DND-41 (cell line): ENCODE data around the gene FBLIM1.

Experiments
- ATAC-seq: fragments of 200-7000 bp; cut with Tn5 transposase; 3 replicates; pipeline ENCODE4 v1.9.1; 2021; ENCODE audit warnings: low read depth; ENCODE audit not compliant: insufficient read depth
- DNase-seq: peaks from one replicate; pipeline ENCODE4 v3.0.0-alpha.2; 2020
- H2AFZ ChIP-seq: 2 replicates; pipeline ENCODE4 v1.6.0; 2012; ENCODE audit warnings: low read depth, low read length
- H3K27ac ChIP-seq: 2 replicates; pipeline ENCODE4 v1.5.1; 2012; ENCODE audit warnings: low read length, inconsistent platforms
- H3K27me3 ChIP-seq: fragments of 200-600 bp; sonication (generic); 2 replicates; pipeline ENCODE4 v1.6.0; 2012; ENCODE audit warnings: low read length, mild to moderate bottlenecking, inconsistent platforms; ENCODE audit not compliant: insufficient read depth, poor library complexity
- H3K36me3 ChIP-seq: 2 replicates; pipeline ENCODE4 v1.5.1; 2012; ENCODE audit warnings: low read length, inconsistent platforms; ENCODE audit not compliant: insufficient read depth
- H3K4me1 ChIP-seq: 2 replicates; pipeline ENCODE4 v1.5.1; 2012; ENCODE audit warnings: mild to moderate bottlenecking, low read length; ENCODE audit not compliant: insufficient read depth
- H3K4me2 ChIP-seq: 2 replicates; pipeline ENCODE4 v1.6.0; 2012; ENCODE audit warnings: mild to moderate bottlenecking, moderate library complexity, low read length, inconsistent platforms; ENCODE audit not compliant: insufficient read depth
- H3K4me3 ChIP-seq, 2 experiments: fragments of 200-600 bp in 1 of 2; shearing (Covaris generic) in 1 of 2; 2 replicates each; pipeline ENCODE4 v1.5.1; 2012 to 2016; ENCODE audit warnings: inconsistent platforms in 2 of 2, low read length in 2 of 2, mild to moderate bottlenecking in 2 of 2, low read depth in 1 of 2, moderate library complexity in 1 of 2
- H3K79me2 ChIP-seq: 2 replicates; pipeline ENCODE4 v1.6.0; 2012; ENCODE audit warnings: low read length, inconsistent platforms; ENCODE audit not compliant: insufficient read depth
- H3K9ac ChIP-seq: 2 replicates; pipeline ENCODE4 v1.6.0; 2012; ENCODE audit warnings: low read depth, mild to moderate bottlenecking, inconsistent platforms, low read length, moderate library complexity
- H3K9me3 ChIP-seq: 2 replicates; pipeline ENCODE4 v1.5.1; 2012; ENCODE audit warnings: low read length, moderate library complexity, mild to moderate bottlenecking, inconsistent platforms; ENCODE audit not compliant: insufficient read depth, severe bottlenecking
- H4K20me1 ChIP-seq: 2 replicates; pipeline ENCODE4 v1.6.0; 2012; ENCODE audit warnings: low read length; ENCODE audit not compliant: insufficient read depth
- EZH2 ChIP-seq: IDR thresholded peaks from 3 replicates; pipeline ENCODE4 v1.6.1; 2012; ENCODE audit warnings: borderline replicate concordance, low read depth, mild to moderate bottlenecking, moderate library complexity, low read length, inconsistent platforms; ENCODE audit not compliant: severe bottlenecking
- TF ChIP-seq, protein P1 (sequence below): IDR thresholded peaks from 2 replicates; pipeline ENCODE4 v1.5.1; 2012; ENCODE audit warnings: borderline replicate concordance, low read length, moderate library complexity, mild to moderate bottlenecking; ENCODE audit not compliant: poor library complexity, severe bottlenecking; ENCODE audit errors: extremely low read depth

Gene FBLIM1

DNA sequence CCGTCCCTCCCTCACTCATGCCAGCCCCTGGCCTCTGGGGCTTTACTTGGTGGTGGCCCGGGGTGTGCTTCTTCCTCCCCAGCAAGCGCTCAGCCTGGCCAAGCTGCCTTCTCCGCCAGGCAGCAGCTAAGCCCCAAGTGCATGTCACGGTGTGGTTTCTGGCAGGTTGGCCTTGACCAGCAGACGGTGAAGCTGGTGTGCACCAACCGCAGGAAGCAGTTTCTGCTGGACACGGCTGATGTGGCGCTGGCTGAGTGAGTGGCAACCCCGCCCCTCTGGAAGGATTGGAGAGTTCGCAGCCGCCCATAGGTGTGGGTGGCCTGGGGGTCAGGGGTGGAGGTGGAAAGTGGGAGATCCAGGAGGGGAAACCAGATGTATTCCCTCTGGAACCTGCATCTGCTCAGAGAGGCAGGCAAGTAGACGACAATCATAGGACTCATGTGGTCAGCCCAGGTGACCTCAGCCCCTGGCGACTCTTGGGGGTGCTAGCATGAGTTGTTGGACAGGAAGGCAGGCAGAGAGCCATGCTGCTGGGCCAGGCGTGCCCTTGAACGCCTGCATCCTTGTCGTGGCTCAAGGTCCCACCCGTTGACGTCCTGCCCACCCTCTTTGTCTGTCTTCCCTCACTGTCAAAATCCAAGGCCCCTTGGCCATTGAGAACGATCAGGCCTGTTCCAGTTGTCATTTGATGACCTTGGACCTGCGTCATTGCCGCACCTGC is 29.5 kb upstream of the FBLIM1 start:
- Histone ChIP-seq H4K20me1 (peaks cover 3% of the 10 kb centered on the region; the same call in 1 of the 2 replicates), H3K9me3 (no peaks in the 10 kb centered on the region), H3K9ac (no peak overlapping the region), H3K36me3 (peaks cover 94% of the 10 kb centered on the region), H2AFZ (no peak overlapping the region), H3K79me2 (no peaks in the 10 kb centered on the region), H3K4me3 (no peak overlapping the region), H3K4me1 (no peaks in the 10 kb centered on the region), H3K4me2 (no peak overlapping the region), H3K27me3 (no peaks in the 10 kb centered on the region), H3K27ac (no peak overlapping the region)
- DNase-seq (no peak), ATAC-seq (no peak)
- no peak for TF ChIP-seq EZH2
- TF ChIP-seq, protein P1, sequence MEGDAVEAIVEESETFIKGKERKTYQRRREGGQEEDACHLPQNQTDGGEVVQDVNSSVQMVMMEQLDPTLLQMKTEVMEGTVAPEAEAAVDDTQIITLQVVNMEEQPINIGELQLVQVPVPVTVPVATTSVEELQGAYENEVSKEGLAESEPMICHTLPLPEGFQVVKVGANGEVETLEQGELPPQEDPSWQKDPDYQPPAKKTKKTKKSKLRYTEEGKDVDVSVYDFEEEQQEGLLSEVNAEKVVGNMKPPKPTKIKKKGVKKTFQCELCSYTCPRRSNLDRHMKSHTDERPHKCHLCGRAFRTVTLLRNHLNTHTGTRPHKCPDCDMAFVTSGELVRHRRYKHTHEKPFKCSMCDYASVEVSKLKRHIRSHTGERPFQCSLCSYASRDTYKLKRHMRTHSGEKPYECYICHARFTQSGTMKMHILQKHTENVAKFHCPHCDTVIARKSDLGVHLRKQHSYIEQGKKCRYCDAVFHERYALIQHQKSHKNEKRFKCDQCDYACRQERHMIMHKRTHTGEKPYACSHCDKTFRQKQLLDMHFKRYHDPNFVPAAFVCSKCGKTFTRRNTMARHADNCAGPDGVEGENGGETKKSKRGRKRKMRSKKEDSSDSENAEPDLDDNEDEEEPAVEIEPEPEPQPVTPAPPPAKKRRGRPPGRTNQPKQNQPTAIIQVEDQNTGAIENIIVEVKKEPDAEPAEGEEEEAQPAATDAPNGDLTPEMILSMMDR, result no peak

DNA sequence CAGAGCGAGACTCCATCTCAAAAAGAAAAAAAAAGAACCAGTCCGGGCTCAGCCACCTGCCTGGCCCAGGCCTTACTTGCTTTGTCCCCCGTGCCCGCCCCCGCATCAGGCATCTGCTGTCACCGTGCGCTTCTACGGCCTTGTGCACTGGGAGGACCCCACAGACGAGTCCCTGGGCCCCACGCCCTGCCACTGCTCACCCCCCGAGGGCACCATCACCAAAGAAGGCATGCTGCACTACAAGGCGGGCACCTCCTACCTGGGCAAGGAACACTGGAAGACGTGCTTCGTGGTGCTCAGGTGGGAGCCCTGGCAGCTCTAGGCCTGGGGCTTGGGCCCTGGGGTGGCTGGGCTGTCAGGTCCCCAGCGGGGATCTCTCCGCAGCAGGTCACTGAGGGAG is 28.2 kb upstream of the FBLIM1 start:
- H2AFZ ChIP-seq, result no peak overlapping the region
- H3K27me3 ChIP-seq, result no peaks in the 10 kb centered on the region
- H3K36me3 ChIP-seq, result peaks cover 93% of the 10 kb centered on the region

DNA sequence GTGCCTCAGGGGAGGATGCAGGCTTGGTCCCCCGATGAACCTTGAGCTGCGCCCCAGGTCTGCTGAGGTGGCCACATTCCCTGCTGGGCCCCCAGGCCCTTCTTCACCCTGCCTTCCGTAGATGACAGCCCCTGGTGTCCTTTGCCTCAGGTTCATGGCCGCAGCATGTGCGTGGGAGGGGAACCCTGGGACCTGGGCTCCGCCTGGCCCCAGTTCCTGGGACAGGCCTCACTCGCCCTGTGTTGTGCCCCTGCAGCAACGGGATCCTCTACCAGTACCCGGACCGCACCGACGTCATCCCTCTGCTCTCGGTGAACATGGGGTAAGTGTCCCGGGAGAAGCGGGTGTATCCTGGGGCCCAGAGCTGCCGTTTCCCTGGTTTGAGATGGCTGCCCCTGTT is 27.7 kb upstream of the FBLIM1 start:
- Histone ChIP-seq H3K27ac (no peak overlapping the region), H2AFZ (no peak overlapping the region), H3K9me3 (no peaks in the 10 kb centered on the region), H3K36me3 (peaks cover 88% of the 10 kb centered on the region), H3K27me3 (no peaks in the 10 kb centered on the region), H3K9ac (no peak overlapping the region), H4K20me1 (peaks cover 3% of the 10 kb centered on the region; the same call in 1 of the 2 replicates), H3K4me1 (no peaks in the 10 kb centered on the region), H3K4me2 (no peak overlapping the region), H3K4me3 (no peak overlapping the region), H3K79me2 (no peaks in the 10 kb centered on the region)
- TF ChIP-seq, protein P1, result no peak
- TF ChIP-seq EZH2, result no peak
- DNase-seq (no peak), ATAC-seq (no peak)

More for the DNA sequence above, 28.2 kb upstream of the FBLIM1 start:
- no peak overlapping the region for H3K4me3 ChIP-seq
- H4K20me1 ChIP-seq, result peaks cover 3% of the 10 kb centered on the region; the same call in 1 of the 2 replicates
- no peaks in the 10 kb centered on the region for H3K4me1 ChIP-seq
- DNase-seq (no peak), ATAC-seq (no peak)
- H3K9me3 ChIP-seq, result no peaks in the 10 kb centered on the region
- H3K4me2 ChIP-seq, result no peak overlapping the region
- no peaks in the 10 kb centered on the region for H3K79me2 ChIP-seq
- H3K9ac ChIP-seq, result no peak overlapping the region
- H3K27ac ChIP-seq, result no peak overlapping the region
- TF ChIP-seq, protein P1, result no peak
- TF ChIP-seq EZH2, result no peak
